Omental fat pad (tissue), 4 donors: ENCODE data around the gene TFF2. TPM values are rescaled to one million over a fixed set of nuclear protein-coding genes. Genes with fewer than 3 reads are reported as not detected.

Experiments used
- ATAC-seq: fragments of 150-250 bp; one replicate; pipeline ENCODE4 v1.9.1; 2016; ENCODE audit warnings: mild to moderate bottlenecking, moderate library complexity; ENCODE audit not compliant: low FRiP score
- DNase-seq: peaks from one replicate; pipeline ENCODE4 v3.0.0-alpha.2; 2019; ENCODE audit warnings: low spot score
- CTCF ChIP-seq, 3 donors: fragments of 450-650 bp; IDR thresholded peaks; one replicate each; pipeline ENCODE4 v1.5.1; 2016 to 2017; ENCODE audit warnings: antibody characterized with exemption in 3 of 3, mild to moderate bottlenecking in 3 of 3, moderate library complexity in 2 of 3
- total RNA-seq, 4 donors: library from RNA; depleted of rRNA; stranded (reverse); fragments of >200 nt; gene quantifications; one replicate each; pipeline ENCODE4 v1.1.0, GENCODE V29; 2016

The TFF2 gene
- total RNA-seq, 4 donors from 2014 or later, result not detected

- TF ChIP-seq CTCF (IDR thresholded peaks at IDR 0.05), result no peak
- DNase-seq, result no peak
- no peak for ATAC-seq
These were observed 38.1 kb upstream of the TFF2 start for GRCh38 chr21:42388740-42389448.

GRCh38 chr21:42387843-42388340, 37.1 kb upstream of the TFF2 start:
- ATAC-seq, result no peak
- no peak for TF ChIP-seq CTCF (IDR thresholded peaks at IDR 0.05)

GRCh38 chr21:42387164-42387563, 36.4 kb upstream of the TFF2 start:
- DNase-seq (no peak), ATAC-seq (no peak)
- TF ChIP-seq CTCF (IDR thresholded peaks at IDR 0.05), result no peak

More at GRCh38 chr21:42387843-42388340, 37.1 kb upstream of the TFF2 start:
- no peak for DNase-seq

GRCh38 chr21:42386034-42386591, 35.3 kb upstream of the TFF2 start:
- TF ChIP-seq CTCF (IDR thresholded peaks at IDR 0.05), result no peak
- DNase-seq (no peak), ATAC-seq (no peak)

GRCh38 chr21:42385619-42386018, 34.8 kb upstream of the TFF2 start:
- TF ChIP-seq CTCF (IDR thresholded peaks at IDR 0.05), result no peak
- ATAC-seq, result no peak
- no peak for DNase-seq

GRCh38 chr21:42384989-42385388, 34.2 kb upstream of the TFF2 start:
- no peak for ATAC-seq
- TF ChIP-seq CTCF (IDR thresholded peaks at IDR 0.05), result no peak
- DNase-seq, result no peak
